GM03348 (cell line): ENCODE measurements around the gene PPP4R4.

ENCODE experiments used
- DNase-seq: peaks from one replicate; pipeline ENCODE4 v3.0.0; 2012; ENCODE audit warnings: low spot score

The PPP4R4 gene

GRCh38 chr14:94306047-94306978 is 132.2 kb downstream of the PPP4R4 start:
- DNase-seq = no peak

- no peak for DNase-seq
Measured at GRCh38 chr14:94307410-94307992, 133.4 kb downstream of the PPP4R4 start.

GRCh38 chr14:94309721-94310120 is 135.6 kb downstream of the PPP4R4 start:
- DNase-seq = no peak

- DNase-seq = no peak
Measured at GRCh38 chr14:94310248-94310647, 136.1 kb downstream of the PPP4R4 start.

- DNase-seq = no peak
Measured at GRCh38 chr14:94312481-94313246, 138.5 kb downstream of the PPP4R4 start.

GRCh38 chr14:94313991-94314655 is 140.0 kb downstream of the PPP4R4 start:
- peak; percentile 49 for DNase-seq

- DNase-seq = no peak
Measured at GRCh38 chr14:94314890-94315289, 140.8 kb downstream of the PPP4R4 start.

- no peak for DNase-seq
Measured at GRCh38 chr14:94316692-94317091, 142.6 kb downstream of the PPP4R4 start.

GRCh38 chr14:94317259-94317658 is 143.1 kb downstream of the PPP4R4 start:
- DNase-seq = no peak

- no peak for DNase-seq
Measured at GRCh38 chr14:94320243-94320642, 146.1 kb downstream of the PPP4R4 start.

GRCh38 chr14:94321421-94322271 is 147.5 kb downstream of the PPP4R4 start:
- no peak for DNase-seq

GRCh38 chr14:94322648-94323570 is 148.8 kb downstream of the PPP4R4 start, which contains the start of gene SERPINA6:
Gene SERPINA6 (minus strand): TSS chr14:94323336. CDS start chr14:94314648, 8,688 bp downstream.
- no peak for DNase-seq

- DNase-seq = no peak
Measured at GRCh38 chr14:94328196-94328595, 154.1 kb downstream of the PPP4R4 start.
